OCI-LY3 (cell line): ENCODE data around the gene HMGB1.

Source experiments
- EZH2phosphoT487 ChIP-seq: fragments of 200-600 bp; shearing (Covaris generic); IDR thresholded peaks from 2 replicates; pipeline ENCODE4 v1.6.1; 2018; ENCODE audit warnings: antibody characterized with exemption, mixed run types, low read depth
- TF ChIP-seq, protein P1 (sequence below): fragments of 200-600, 300-600 bp; sonication (generic); IDR thresholded peaks from 2 replicates; pipeline ENCODE4 v1.5.1; 2014; ENCODE audit warnings: antibody characterized with exemption, low read length, low read depth

DNA sequence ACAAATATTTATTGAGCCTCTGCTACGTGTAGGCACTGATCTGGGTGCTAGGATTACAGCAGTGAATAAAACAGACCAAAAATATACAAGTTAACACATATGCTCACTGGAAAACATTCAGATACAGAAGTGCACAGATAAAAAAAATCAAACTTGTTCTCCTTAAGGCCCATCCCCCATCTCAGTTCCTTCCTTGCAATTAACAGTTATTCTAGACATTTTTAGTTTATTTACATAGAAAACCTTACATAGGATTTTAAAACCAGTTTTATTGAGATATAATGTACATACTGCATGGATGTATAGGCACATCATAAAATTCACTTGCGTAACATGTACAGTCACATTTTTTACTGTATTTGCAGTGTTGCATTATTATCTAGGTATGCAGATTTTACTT, 36.5 kb upstream of the HMGB1 start:
- TF ChIP-seq, protein P1, sequence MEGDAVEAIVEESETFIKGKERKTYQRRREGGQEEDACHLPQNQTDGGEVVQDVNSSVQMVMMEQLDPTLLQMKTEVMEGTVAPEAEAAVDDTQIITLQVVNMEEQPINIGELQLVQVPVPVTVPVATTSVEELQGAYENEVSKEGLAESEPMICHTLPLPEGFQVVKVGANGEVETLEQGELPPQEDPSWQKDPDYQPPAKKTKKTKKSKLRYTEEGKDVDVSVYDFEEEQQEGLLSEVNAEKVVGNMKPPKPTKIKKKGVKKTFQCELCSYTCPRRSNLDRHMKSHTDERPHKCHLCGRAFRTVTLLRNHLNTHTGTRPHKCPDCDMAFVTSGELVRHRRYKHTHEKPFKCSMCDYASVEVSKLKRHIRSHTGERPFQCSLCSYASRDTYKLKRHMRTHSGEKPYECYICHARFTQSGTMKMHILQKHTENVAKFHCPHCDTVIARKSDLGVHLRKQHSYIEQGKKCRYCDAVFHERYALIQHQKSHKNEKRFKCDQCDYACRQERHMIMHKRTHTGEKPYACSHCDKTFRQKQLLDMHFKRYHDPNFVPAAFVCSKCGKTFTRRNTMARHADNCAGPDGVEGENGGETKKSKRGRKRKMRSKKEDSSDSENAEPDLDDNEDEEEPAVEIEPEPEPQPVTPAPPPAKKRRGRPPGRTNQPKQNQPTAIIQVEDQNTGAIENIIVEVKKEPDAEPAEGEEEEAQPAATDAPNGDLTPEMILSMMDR = no peak
- TF ChIP-seq EZH2phosphoT487 = no peak
